IMR-90 (cell line): ENCODE data around the gene SCYGR8. TPM values are rescaled to one million over a fixed set of nuclear protein-coding genes. Genes with fewer than 3 reads are reported as not detected.

ENCODE experiments used
- ATAC-seq: fragments of 200-7000 bp; cut with Tn5 transposase; 2 replicates; pipeline ENCODE4 v1.9.1; 2020; ENCODE audit warnings: low read depth, mild to moderate bottlenecking, moderate library complexity
- BruUV-seq: library from RNA; stranded (reverse); fragments of 400-500 nt; replicated peaks from 2 replicates; lab custom pipeline; 2021; lab: Mats Ljungman, UMichigan
- CTCF ChIA-PET: fragments of 300-600 bp; formaldehyde crosslinking; extraction: SDS; loops from one replicate; lab custom pipeline; 2021; ENCODE audit warnings: antibody characterized with exemption; lab: Yijun Ruan, JAX
- POLR2A ChIA-PET: fragments of 300-600 bp; sonication (Branson Sonifier 250); formaldehyde crosslinking; loops from one replicate; lab custom pipeline; 2022; ENCODE audit warnings: antibody characterized with exemption; ENCODE audit not compliant: unreplicated experiment; lab: Charles Lee
- DNase-seq: peaks from one replicate; pipeline ENCODE4 v3.0.0; 2013
- H2AFZ ChIP-seq: replicated peaks from 2 replicates; pipeline ENCODE3; 2013; ENCODE audit warnings: low read length, mild to moderate bottlenecking; ENCODE audit not compliant: poor library complexity
- H2AK5ac ChIP-seq: 2 replicates; pipeline ENCODE4 v1.6.1; 2013; ENCODE audit warnings: low read depth, low read length, inconsistent platforms
- H2AK9ac ChIP-seq: replicated peaks from 2 replicates; pipeline ENCODE3; 2013; ENCODE audit warnings: mild to moderate bottlenecking, low read depth, low read length, moderate library complexity; ENCODE audit not compliant: poor library complexity
- H2BK120ac ChIP-seq: 2 replicates; pipeline ENCODE4 v1.6.1; 2013; ENCODE audit warnings: low read depth, low read length, inconsistent platforms
- H2BK15ac ChIP-seq: 3 replicates; pipeline ENCODE4 v1.6.1; 2013; ENCODE audit warnings: low read depth, low read length, inconsistent platforms
- H2BK20ac ChIP-seq: 2 replicates; pipeline ENCODE4 v1.6.1; 2013; ENCODE audit warnings: low read depth, mild to moderate bottlenecking, inconsistent platforms, low read length, moderate library complexity
- H2BK5ac ChIP-seq: 2 replicates; pipeline ENCODE4 v1.6.1; 2013; ENCODE audit warnings: mild to moderate bottlenecking, low read depth, low read length, inconsistent platforms; ENCODE audit not compliant: poor library complexity, severe bottlenecking
- H3K14ac ChIP-seq: replicated peaks from 2 replicates; pipeline ENCODE4 v1.6.1; 2013; ENCODE audit warnings: low read depth, low read length, inconsistent platforms
- H3K18ac ChIP-seq: 2 replicates; pipeline ENCODE4 v1.6.1; 2013; ENCODE audit warnings: low read depth, low read length, control low read depth
- H3K23ac ChIP-seq: 2 replicates; pipeline ENCODE4 v1.6.1; 2013; ENCODE audit warnings: low read depth, low read length, inconsistent platforms
- H3K27ac ChIP-seq: 2 replicates; pipeline ENCODE4 v1.5.1; 2013; ENCODE audit warnings: mild to moderate bottlenecking, control low read depth, low read length; ENCODE audit not compliant: insufficient read depth
- H3K27me3 ChIP-seq: 2 replicates; pipeline ENCODE4 v1.6.1; 2013; ENCODE audit warnings: low read length; ENCODE audit not compliant: control insufficient read depth, insufficient read depth
- H3K36me3 ChIP-seq: 2 replicates; pipeline ENCODE4 v1.6.1; 2013; ENCODE audit warnings: low read length, mixed read lengths; ENCODE audit not compliant: control insufficient read depth, insufficient read depth
- H3K4ac ChIP-seq: 2 replicates; pipeline ENCODE4 v1.6.1; 2013; ENCODE audit warnings: low read depth, low read length, inconsistent platforms
- H3K4me1 ChIP-seq: 2 replicates; pipeline ENCODE4 v1.6.1; 2013; ENCODE audit warnings: low read length, mixed read lengths; ENCODE audit not compliant: control insufficient read depth, insufficient read depth
- H3K4me2 ChIP-seq: 2 replicates; pipeline ENCODE4 v1.6.1; 2013; ENCODE audit warnings: low read depth, mild to moderate bottlenecking, control low read depth, low read length, moderate library complexity
- H3K4me3 ChIP-seq: 2 replicates; pipeline ENCODE4 v1.5.1; 2013; ENCODE audit warnings: low read depth, mild to moderate bottlenecking, control low read depth, low read length, moderate library complexity; ENCODE audit not compliant: insufficient read depth
- H3K56ac ChIP-seq: 2 replicates; pipeline ENCODE4 v1.6.1; 2013; ENCODE audit warnings: low read length, inconsistent platforms; ENCODE audit not compliant: insufficient read depth; ENCODE audit errors: extremely low read depth
- H3K79me1 ChIP-seq, 2 experiments: 2 replicates each; pipeline ENCODE4 v1.6.1; 2013; ENCODE audit warnings: low read length in 2 of 2, inconsistent platforms in 1 of 2, low read depth in 1 of 2
- H3K9ac ChIP-seq: 2 replicates; pipeline ENCODE4 v1.6.1; 2013; ENCODE audit warnings: low read depth, low read length, control low read depth
- H3K9me1 ChIP-seq: 2 replicates; pipeline ENCODE4 v1.6.1; 2013; ENCODE audit warnings: low read length, inconsistent platforms; ENCODE audit not compliant: insufficient read depth
- H3K9me3 ChIP-seq: 2 replicates; pipeline ENCODE4 v1.6.1; 2013; ENCODE audit warnings: low read length; ENCODE audit not compliant: control insufficient read depth, insufficient read depth
- H4K20me1 ChIP-seq: 2 replicates; pipeline ENCODE4 v1.6.1; 2013; ENCODE audit warnings: low read length, inconsistent platforms; ENCODE audit not compliant: insufficient read depth
- H4K5ac ChIP-seq: 2 replicates; pipeline ENCODE4 v1.6.1; 2013; ENCODE audit warnings: mild to moderate bottlenecking, low read depth, low read length, control low read depth
- H4K8ac ChIP-seq, 2 experiments: 2 replicates each; pipeline ENCODE4 v1.6.1; 2013; ENCODE audit warnings: low read depth in 2 of 2, low read length in 2 of 2, control low read depth in 1 of 2, inconsistent platforms in 1 of 2
- H4K91ac ChIP-seq: 2 replicates; pipeline ENCODE4 v1.6.1; 2013; ENCODE audit warnings: low read depth, low read length, inconsistent platforms; ENCODE audit not compliant: insufficient read depth
- BHLHE40 ChIP-seq: fragments of 150-350 bp; IDR thresholded peaks from 2 replicates; pipeline ENCODE4 v1.6.1; 2016; ENCODE audit warnings: mild to moderate bottlenecking, low read depth, low read length
- CTCF ChIP-seq: conservative IDR thresholded peaks from 2 replicates; pipeline ENCODE4 v1.5.1; 2012; ENCODE audit warnings: mild to moderate bottlenecking, low read depth, low read length, improper control_type of control experiment
- MXI1 ChIP-seq: IDR thresholded peaks from 2 replicates; pipeline ENCODE4 v1.6.1; 2012; ENCODE audit warnings: low read depth, mild to moderate bottlenecking, low read length, moderate library complexity, borderline replicate concordance
- NFE2L2 ChIP-seq: fragments of 150-350 bp; IDR thresholded peaks from 2 replicates; pipeline ENCODE4 v1.6.1; 2016; ENCODE audit warnings: low read depth, mild to moderate bottlenecking, low read length
- POLR2A ChIP-seq: IDR thresholded peaks from 2 replicates; pipeline ENCODE4 v1.6.1; 2012; ENCODE audit warnings: mild to moderate bottlenecking, low read depth, low read length
- RAD21 ChIP-seq: IDR thresholded peaks from 2 replicates; pipeline ENCODE4 v1.6.1; 2012; ENCODE audit warnings: low read length, improper control_type of control experiment
- SMC3 ChIP-seq: fragments of 150-350 bp; IDR thresholded peaks from 2 replicates; pipeline ENCODE4 v1.6.1; 2016; ENCODE audit warnings: low read depth, mild to moderate bottlenecking, antibody characterized with exemption, low read length, moderate library complexity
- USF2 ChIP-seq: fragments of 150-350 bp; IDR thresholded peaks from 2 replicates; pipeline ENCODE4 v1.6.1; 2017; ENCODE audit warnings: mild to moderate bottlenecking, antibody characterized with exemption, low read length, low read depth
- WGBS, 2 experiments: methylation state at CpG; one replicate each; pipeline versions ENCODE4 v1.1.5 to v1.1.7; 2013; ENCODE audit warnings: missing lambda C conversion rate in 2 of 2; ENCODE audit not compliant: insufficient read length in 1 of 2; ENCODE audit errors: extremely low coverage in 2 of 2; 5-methylcytosine and 5-hydroxymethylcytosine counted together
- dilution Hi-C: fragments of 300-500 bp; cut with HindIII; formaldehyde crosslinking; loops from one replicate; pipeline ENCODE4 v1.14.3; 2018; ENCODE audit warnings: low sequenced_read_pairs; ENCODE audit not compliant: unreplicated experiment
- in situ Hi-C: fragments of 300-500 bp; cut with MboI; formaldehyde crosslinking; loops from 3 replicates; pipeline ENCODE4 v1.14.3; 2019; ENCODE audit warnings: low sequenced_read_pairs, inconsistent platforms, mixed read lengths
- intact Hi-C: fragments of 100-400 bp; cut with micrococcal nuclease; formaldehyde crosslinking; loops from 2 replicates; pipeline ENCODE4 v1.10.0; 2022
- polyA plus RNA-seq, 3 experiments: library from polyadenylated mRNA; depleted of rRNA; stranded (reverse); fragments of >200 nt; gene quantifications; 2 replicates each; pipeline ENCODE4 v1.2.3, GENCODE V29; 2012; ENCODE audit warnings: low replicate concordance in 1 of 3
- total RNA-seq: library from RNA; depleted of rRNA; stranded (reverse); fragments of >200 nt; gene quantifications from 2 replicates; pipeline ENCODE4 v1.2.3, GENCODE V29; 2012

The SCYGR8 gene
- total and polyA plus RNA-seq, 2 of the 4 experiments (the other 2 are of a cell fraction) = not detected

DNA sequence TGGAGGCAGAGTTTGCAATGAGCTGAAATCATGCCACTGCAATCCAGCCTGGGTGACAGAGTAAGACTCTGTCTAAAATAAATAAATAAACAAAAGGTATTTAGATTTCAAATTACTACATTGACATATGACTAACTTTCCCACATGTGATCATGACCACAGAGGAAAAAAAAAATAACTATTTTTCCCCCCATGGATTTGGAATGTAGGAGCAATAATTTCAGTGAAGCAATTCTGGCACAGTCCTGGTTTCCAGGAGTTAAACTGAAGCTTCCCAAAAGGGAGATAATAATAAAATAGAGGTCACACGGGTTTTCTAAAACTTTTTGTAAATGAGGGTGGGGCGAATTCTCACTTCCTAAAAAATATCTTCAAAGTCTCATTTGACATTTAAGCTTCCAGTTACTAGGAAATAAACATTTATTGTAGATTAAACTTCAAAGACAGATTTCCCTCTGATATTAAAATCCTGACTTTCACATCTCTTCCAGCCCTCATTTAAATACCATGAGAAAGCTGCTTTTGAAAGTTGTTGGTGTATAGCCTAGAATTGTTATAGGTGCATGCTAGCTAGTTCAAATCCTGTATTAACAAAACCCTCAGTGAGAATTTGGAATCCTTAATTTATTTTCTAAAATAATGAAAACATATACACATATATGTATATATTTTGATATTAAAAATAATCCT lies 48.6 kb upstream of the SCYGR8 start:
- Histone ChIP-seq H4K91ac (no peak overlapping the region), H4K5ac (no peak overlapping the region), H2AK5ac (no peak overlapping the region), H3K27me3 (no peaks in the 10 kb centered on the region), H3K9ac (no peak overlapping the region), H3K79me1 (no peaks in the 10 kb centered on the region), H3K4me2 (no peak overlapping the region), H3K23ac (no peak overlapping the region), H2BK5ac (no peak overlapping the region), H2AK9ac (no peak overlapping the region), H3K9me3 (no peaks in the 10 kb centered on the region), H3K4ac (no peak overlapping the region), H3K18ac (no peak overlapping the region), H2BK120ac (no peak overlapping the region), H3K4me3 (no peak overlapping the region), H3K14ac (no peak overlapping the region), H3K4me1 (no peaks in the 10 kb centered on the region), H4K8ac (no peak overlapping the region), H2BK15ac (no peak overlapping the region), H2AFZ (no peak overlapping the region), H3K56ac (no peak overlapping the region), H3K27ac (no peak overlapping the region), H2BK20ac (no peak overlapping the region), H3K36me3 (no peaks in the 10 kb centered on the region), H4K20me1 (no peaks in the 10 kb centered on the region), H3K9me1 (no peaks in the 10 kb centered on the region)
- CTCF ChIA-PET = no interaction called here
- no TSS peak for BruUV-seq
- ATAC-seq (no peak), DNase-seq (no peak)
- POLR2A ChIA-PET = no interaction called here
- WGBS, 2 experiments = no CpG with 5 or more reads among the region's 2 CpGs
- in situ Hi-C loops = no loop called here
- intact Hi-C loops = no loop called here
- dilution Hi-C loops = no loop called here
- TF ChIP-seq POLR2A (no peak), MXI1 (no peak), RAD21 (no peak), CTCF (no peak), BHLHE40 (no peak), USF2 (no peak), NFE2L2 (no peak), SMC3 (no peak)
